ENCODE data around the gene APOA4.

DNA sequence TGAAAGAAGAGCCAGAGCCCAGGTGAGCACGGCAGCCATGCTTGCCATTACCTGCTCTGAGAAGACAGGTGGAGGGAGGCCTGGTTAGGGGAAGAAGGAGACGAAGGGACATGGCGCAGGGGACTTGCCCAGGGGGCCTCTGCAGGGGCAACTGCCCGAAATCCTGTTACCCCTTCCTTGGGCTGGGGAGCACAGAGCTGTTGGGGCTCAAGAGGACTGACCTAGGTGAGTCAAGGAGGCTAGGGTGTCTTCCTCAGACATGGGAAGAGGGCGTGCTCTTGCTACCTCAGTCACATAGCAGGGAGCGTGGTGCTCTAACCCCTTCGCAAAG is 31.3 kb downstream of the APOA4 start, which contains the start of gene APOA5:
- TF ChIP-seq, protein P1, sequence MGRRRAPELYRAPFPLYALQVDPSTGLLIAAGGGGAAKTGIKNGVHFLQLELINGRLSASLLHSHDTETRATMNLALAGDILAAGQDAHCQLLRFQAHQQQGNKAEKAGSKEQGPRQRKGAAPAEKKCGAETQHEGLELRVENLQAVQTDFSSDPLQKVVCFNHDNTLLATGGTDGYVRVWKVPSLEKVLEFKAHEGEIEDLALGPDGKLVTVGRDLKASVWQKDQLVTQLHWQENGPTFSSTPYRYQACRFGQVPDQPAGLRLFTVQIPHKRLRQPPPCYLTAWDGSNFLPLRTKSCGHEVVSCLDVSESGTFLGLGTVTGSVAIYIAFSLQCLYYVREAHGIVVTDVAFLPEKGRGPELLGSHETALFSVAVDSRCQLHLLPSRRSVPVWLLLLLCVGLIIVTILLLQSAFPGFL (CRISPR knock-in tag; IDR thresholded peaks at IDR 0.05), result no peak
- TF ChIP-seq CBX3 (IDR thresholded peaks at IDR 0.05; ENCODE audit: borderline replicate concordance in 1 of 2, low read length in 2 of 2) (no peak), CTCF (IDR thresholded peaks at IDR 0.05 in 2 of 3, conservative IDR thresholded peaks at IDR 0.05 in 1 of 3; ENCODE audit: insufficient read depth in 2 of 3, low read depth in 1 of 3, low read length in 3 of 3) (no peak), ZZZ3 (IDR thresholded peaks at IDR 0.05) (no peak), YY1 (IDR thresholded peaks at IDR 0.05; ENCODE audit: borderline replicate concordance in 1 of 3, control insufficient read depth in 1 of 3, extremely low read depth in 1 of 3, insufficient read depth in 3 of 3, insufficient read length in 1 of 3, insufficient replicate concordance in 2 of 3, low read depth in 1 of 3, low read length in 2 of 3) (no peak), RNF2 (IDR thresholded peaks at IDR 0.05) (no peak), THRAP3 (IDR thresholded peaks at IDR 0.05; ENCODE audit: borderline replicate concordance) (no peak)
- TF ChIP-seq, protein P2, sequence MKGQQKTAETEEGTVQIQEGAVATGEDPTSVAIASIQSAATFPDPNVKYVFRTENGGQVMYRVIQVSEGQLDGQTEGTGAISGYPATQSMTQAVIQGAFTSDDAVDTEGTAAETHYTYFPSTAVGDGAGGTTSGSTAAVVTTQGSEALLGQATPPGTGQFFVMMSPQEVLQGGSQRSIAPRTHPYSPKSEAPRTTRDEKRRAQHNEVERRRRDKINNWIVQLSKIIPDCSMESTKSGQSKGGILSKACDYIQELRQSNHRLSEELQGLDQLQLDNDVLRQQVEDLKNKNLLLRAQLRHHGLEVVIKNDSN (CRISPR knock-in tag; IDR thresholded peaks at IDR 0.05), result no peak
- TF ChIP-seq, protein P3, sequence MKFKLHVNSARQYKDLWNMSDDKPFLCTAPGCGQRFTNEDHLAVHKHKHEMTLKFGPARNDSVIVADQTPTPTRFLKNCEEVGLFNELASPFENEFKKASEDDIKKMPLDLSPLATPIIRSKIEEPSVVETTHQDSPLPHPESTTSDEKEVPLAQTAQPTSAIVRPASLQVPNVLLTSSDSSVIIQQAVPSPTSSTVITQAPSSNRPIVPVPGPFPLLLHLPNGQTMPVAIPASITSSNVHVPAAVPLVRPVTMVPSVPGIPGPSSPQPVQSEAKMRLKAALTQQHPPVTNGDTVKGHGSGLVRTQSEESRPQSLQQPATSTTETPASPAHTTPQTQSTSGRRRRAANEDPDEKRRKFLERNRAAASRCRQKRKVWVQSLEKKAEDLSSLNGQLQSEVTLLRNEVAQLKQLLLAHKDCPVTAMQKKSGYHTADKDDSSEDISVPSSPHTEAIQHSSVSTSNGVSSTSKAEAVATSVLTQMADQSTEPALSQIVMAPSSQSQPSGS (CRISPR knock-in tag; IDR thresholded peaks at IDR 0.05), result no peak
